ENCODE data around the gene SIRT3.

SIRT3 gene

DNA sequence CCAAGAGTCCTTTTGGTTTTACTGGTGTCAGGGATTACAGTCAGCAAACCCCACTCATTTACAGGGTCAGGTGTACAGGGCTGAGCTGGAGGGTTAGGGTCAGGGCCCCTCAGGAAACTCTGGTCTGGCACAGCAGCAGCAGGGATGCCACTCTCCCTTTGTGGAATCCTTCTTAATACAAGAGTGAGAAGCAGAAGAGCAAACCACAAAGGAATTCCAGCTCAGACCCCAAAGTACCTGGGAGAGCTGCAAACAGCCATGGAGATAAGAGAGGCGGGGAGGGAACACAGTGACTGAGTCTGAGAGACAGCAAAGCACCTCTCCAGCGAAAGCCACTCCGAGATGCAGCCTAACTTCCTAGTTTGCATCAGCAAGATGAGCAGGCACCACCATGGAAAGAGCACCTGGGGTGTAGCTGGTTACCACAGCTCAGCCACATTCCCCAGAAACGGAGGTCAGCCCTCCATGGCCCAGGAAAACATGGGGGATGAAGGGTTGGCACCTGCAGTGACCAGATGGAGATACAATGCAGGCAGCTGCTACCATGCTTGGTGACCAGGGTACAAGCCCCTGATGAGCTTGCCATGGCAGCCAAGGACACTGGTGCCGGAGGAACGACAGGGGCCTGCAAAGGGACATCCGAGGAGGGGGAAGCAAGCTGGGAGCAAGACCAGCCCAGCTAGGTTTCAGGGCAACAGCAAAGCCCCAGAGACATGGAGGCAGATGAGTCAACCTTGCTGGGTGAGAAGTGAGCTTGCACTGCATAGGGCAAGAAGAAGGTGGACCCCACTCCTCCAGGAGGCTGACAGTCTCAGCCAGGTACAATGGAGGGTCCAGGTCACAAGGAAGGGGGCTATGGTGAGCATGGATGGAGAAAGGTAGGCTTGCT lies 32.8 kb downstream of the SIRT3 start:
- Histone ChIP-seq H3K27me3 (ENCODE audit: insufficient read depth, low read length, poor library complexity, severe bottlenecking) (no peaks in the 10 kb centered on the region), H3K79me2 (ENCODE audit: insufficient read depth, low read length) (peaks cover 32% of the 10 kb centered on the region), H4K20me1 (ENCODE audit: insufficient read depth, low read length, poor library complexity, severe bottlenecking) (peaks cover 14% of the 10 kb centered on the region), H3K4me1 (ENCODE audit: insufficient read depth, low read length, poor library complexity, severe bottlenecking) (peaks cover 40% of the 10 kb centered on the region), H2AFZ (ENCODE audit: low read length) (no peak overlapping the region), H3F3A (ENCODE audit: low read depth) (peaks cover 5% of the 10 kb centered on the region), H3K36me3 (ENCODE audit: insufficient read depth, low read length) (no peaks in the 10 kb centered on the region), H3K9me2 (replicated peaks; ENCODE audit: low read depth, low read length) (no peaks in the 10 kb centered on the region), H3K4me2 (ENCODE audit: low read depth, low read length, poor library complexity, severe bottlenecking) (peak overlapping the region; percentile 9), H3K9ac (ENCODE audit: low read depth, low read length, poor library complexity, severe bottlenecking) (no peak overlapping the region), H3K9me3 (ENCODE audit: insufficient read depth, low read depth, low read length) (no peaks in the 10 kb centered on the region), H3K4me3 (ENCODE audit: low read length, poor library complexity, severe bottlenecking) (no peak overlapping the region)
- no peak for TF ChIP-seq EZH2phosphoT487 (IDR thresholded peaks at IDR 0.05; ENCODE audit: borderline replicate concordance)
- TF ChIP-seq, protein P1, sequence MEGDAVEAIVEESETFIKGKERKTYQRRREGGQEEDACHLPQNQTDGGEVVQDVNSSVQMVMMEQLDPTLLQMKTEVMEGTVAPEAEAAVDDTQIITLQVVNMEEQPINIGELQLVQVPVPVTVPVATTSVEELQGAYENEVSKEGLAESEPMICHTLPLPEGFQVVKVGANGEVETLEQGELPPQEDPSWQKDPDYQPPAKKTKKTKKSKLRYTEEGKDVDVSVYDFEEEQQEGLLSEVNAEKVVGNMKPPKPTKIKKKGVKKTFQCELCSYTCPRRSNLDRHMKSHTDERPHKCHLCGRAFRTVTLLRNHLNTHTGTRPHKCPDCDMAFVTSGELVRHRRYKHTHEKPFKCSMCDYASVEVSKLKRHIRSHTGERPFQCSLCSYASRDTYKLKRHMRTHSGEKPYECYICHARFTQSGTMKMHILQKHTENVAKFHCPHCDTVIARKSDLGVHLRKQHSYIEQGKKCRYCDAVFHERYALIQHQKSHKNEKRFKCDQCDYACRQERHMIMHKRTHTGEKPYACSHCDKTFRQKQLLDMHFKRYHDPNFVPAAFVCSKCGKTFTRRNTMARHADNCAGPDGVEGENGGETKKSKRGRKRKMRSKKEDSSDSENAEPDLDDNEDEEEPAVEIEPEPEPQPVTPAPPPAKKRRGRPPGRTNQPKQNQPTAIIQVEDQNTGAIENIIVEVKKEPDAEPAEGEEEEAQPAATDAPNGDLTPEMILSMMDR (conservative IDR thresholded peaks at IDR 0.05; ENCODE audit: low read length) = no peak

DNA sequence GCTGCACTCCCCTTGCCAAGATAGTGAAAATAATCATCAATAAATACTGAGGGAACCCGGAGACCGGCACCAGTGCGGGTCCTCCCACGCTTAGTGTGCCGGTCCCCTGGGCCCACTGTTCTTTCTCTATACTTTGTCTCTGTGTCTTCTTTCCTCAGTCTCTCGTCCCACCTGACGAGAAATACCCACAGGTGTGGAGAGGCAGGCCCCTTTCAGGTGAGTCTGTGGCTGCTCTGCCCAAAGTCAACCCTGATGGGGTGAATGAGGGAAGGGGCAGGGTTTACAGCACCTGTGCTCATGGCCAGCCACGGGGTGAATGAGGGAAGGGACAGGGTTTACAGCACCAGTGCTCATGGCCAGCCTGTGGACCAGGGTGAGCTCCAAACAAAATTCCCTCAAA lies 33.7 kb downstream of the SIRT3 start:
- Histone ChIP-seq H3K79me2 (ENCODE audit: insufficient read depth, low read length) (peaks cover 29% of the 10 kb centered on the region), H4K20me1 (ENCODE audit: insufficient read depth, low read length, poor library complexity, severe bottlenecking) (peaks cover 14% of the 10 kb centered on the region), H3K9me2 (replicated peaks; ENCODE audit: low read depth, low read length) (no peaks in the 10 kb centered on the region), H3K27me3 (ENCODE audit: insufficient read depth, low read length, poor library complexity, severe bottlenecking) (no peaks in the 10 kb centered on the region), H3K9me3 (ENCODE audit: insufficient read depth, low read depth, low read length) (no peaks in the 10 kb centered on the region), H2AFZ (ENCODE audit: low read length) (no peak overlapping the region), H3K36me3 (ENCODE audit: insufficient read depth, low read length) (no peaks in the 10 kb centered on the region), H3K4me1 (ENCODE audit: insufficient read depth, low read length, poor library complexity, severe bottlenecking) (peaks cover 40% of the 10 kb centered on the region), H3K4me2 (ENCODE audit: low read depth, low read length, poor library complexity, severe bottlenecking) (no peak overlapping the region), H3F3A (ENCODE audit: low read depth) (peaks cover under 1% of the 10 kb centered on the region; the same call in 1 of the 2 replicates), H3K9ac (ENCODE audit: low read depth, low read length, poor library complexity, severe bottlenecking) (no peak overlapping the region), H3K4me3 (ENCODE audit: low read length, poor library complexity, severe bottlenecking) (no peak overlapping the region)
- TF ChIP-seq EZH2phosphoT487 (IDR thresholded peaks at IDR 0.05; ENCODE audit: borderline replicate concordance) = no peak
- TF ChIP-seq, protein P1 (conservative IDR thresholded peaks at IDR 0.05; ENCODE audit: low read length) = no peak

DNA sequence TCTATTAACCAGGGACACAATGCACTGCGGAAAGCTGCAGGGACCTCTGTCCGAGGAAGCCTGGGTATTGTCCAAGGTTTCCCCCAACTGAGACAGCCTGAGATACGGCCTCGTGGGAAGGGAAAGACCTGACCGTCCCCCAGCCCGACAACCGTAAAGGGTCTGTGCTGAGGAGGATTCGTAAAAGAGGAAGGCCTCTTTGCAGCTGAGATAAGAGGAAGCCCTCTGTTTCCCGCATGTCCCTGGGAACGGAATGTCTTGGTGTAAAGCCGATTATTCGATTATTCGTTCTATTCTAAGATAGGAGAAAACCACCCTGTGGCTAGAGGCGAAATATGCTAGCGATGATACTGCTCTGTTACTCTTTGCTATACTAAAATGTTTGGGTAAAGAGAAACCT lies 34.2 kb downstream of the SIRT3 start:
- TF ChIP-seq, protein P1 (conservative IDR thresholded peaks at IDR 0.05; ENCODE audit: low read length) = no peak
- Histone ChIP-seq H3K4me3 (ENCODE audit: low read length, poor library complexity, severe bottlenecking) (no peak overlapping the region), H3K9ac (ENCODE audit: low read depth, low read length, poor library complexity, severe bottlenecking) (no peak overlapping the region), H3K36me3 (ENCODE audit: insufficient read depth, low read length) (no peaks in the 10 kb centered on the region), H3K9me3 (ENCODE audit: insufficient read depth, low read depth, low read length) (no peaks in the 10 kb centered on the region), H2AFZ (ENCODE audit: low read length) (no peak overlapping the region), H3K4me1 (ENCODE audit: insufficient read depth, low read length, poor library complexity, severe bottlenecking) (peaks cover 40% of the 10 kb centered on the region), H3K9me2 (replicated peaks; ENCODE audit: low read depth, low read length) (no peaks in the 10 kb centered on the region), H4K20me1 (ENCODE audit: insufficient read depth, low read length, poor library complexity, severe bottlenecking) (peaks cover 13% of the 10 kb centered on the region), H3K79me2 (ENCODE audit: insufficient read depth, low read length) (peaks cover 29% of the 10 kb centered on the region), H3K27me3 (ENCODE audit: insufficient read depth, low read length, poor library complexity, severe bottlenecking) (no peaks in the 10 kb centered on the region), H3F3A (ENCODE audit: low read depth) (no peaks in the 10 kb centered on the region), H3K4me2 (ENCODE audit: low read depth, low read length, poor library complexity, severe bottlenecking) (no peak overlapping the region)

Measured in Loucy (cell line).